Measurements from ENCODE around the gene LRRC10. TPM values are rescaled to one million over a fixed set of nuclear protein-coding genes. Genes with fewer than 3 reads are reported as not detected.

The LRRC10 gene
- total RNA-seq, 1 experiment from 2014 or later, result not detected

DNA sequence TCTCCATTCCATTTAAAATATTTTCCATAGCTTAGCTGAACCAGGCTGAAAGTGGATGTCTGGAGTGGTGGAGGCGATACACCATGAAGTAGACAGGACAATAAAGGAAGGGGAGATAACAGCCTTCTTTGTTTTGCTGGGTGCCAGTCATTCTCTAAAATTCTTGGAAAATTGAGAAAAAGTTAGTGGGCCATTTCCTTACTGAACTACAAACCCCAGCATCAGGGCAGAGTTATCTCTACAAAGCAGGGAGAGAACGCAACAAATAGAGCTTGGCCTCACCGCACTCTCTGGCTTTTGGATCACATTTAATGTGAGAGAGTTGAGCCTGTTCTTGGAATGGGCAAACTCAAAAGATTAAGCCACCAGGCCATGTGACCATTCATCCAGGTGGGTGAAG lies 41.2 kb upstream of the LRRC10 start:
- ATAC-seq (no peak), DNase-seq (ENCODE audit: low read depth, low spot score) (no peak)
- Histone ChIP-seq H3K4me1 (ENCODE audit: control insufficient read depth, insufficient read depth, low read length) (peaks cover 4% of the 10 kb centered on the region; the same call in 1 of the 2 replicates), H3K9me3 (ENCODE audit: control insufficient read depth, insufficient read depth, low read depth, low read length) (no peaks in the 10 kb centered on the region), H3K4me3 (ENCODE audit: low read depth in 2 of 2, low read length in 2 of 2) (no peak overlapping the region), H3K27ac (ENCODE audit: low read length) (no peak overlapping the region), H3K36me3 (ENCODE audit: control insufficient read depth, insufficient read depth, low read length) (no peaks in the 10 kb centered on the region), H3K27me3 (ENCODE audit: control insufficient read depth, insufficient read depth, low read length) (no peaks in the 10 kb centered on the region; the same call in 1 of the 2 replicates)
- TF ChIP-seq SIN3A (IDR thresholded peaks at IDR 0.05; ENCODE audit: borderline replicate concordance, insufficient read depth, low read depth, low read length) (no peak), TCF7L2 (IDR thresholded peaks at IDR 0.05; ENCODE audit: low read depth, low read length) (no peak), POLR2AphosphoS5 (IDR thresholded peaks at IDR 0.05; ENCODE audit: low read depth, low read length) (no peak)
- TF ChIP-seq, protein P1, sequence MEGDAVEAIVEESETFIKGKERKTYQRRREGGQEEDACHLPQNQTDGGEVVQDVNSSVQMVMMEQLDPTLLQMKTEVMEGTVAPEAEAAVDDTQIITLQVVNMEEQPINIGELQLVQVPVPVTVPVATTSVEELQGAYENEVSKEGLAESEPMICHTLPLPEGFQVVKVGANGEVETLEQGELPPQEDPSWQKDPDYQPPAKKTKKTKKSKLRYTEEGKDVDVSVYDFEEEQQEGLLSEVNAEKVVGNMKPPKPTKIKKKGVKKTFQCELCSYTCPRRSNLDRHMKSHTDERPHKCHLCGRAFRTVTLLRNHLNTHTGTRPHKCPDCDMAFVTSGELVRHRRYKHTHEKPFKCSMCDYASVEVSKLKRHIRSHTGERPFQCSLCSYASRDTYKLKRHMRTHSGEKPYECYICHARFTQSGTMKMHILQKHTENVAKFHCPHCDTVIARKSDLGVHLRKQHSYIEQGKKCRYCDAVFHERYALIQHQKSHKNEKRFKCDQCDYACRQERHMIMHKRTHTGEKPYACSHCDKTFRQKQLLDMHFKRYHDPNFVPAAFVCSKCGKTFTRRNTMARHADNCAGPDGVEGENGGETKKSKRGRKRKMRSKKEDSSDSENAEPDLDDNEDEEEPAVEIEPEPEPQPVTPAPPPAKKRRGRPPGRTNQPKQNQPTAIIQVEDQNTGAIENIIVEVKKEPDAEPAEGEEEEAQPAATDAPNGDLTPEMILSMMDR (IDR thresholded peaks at IDR 0.05), result no peak
- TF ChIP-seq, protein P2, sequence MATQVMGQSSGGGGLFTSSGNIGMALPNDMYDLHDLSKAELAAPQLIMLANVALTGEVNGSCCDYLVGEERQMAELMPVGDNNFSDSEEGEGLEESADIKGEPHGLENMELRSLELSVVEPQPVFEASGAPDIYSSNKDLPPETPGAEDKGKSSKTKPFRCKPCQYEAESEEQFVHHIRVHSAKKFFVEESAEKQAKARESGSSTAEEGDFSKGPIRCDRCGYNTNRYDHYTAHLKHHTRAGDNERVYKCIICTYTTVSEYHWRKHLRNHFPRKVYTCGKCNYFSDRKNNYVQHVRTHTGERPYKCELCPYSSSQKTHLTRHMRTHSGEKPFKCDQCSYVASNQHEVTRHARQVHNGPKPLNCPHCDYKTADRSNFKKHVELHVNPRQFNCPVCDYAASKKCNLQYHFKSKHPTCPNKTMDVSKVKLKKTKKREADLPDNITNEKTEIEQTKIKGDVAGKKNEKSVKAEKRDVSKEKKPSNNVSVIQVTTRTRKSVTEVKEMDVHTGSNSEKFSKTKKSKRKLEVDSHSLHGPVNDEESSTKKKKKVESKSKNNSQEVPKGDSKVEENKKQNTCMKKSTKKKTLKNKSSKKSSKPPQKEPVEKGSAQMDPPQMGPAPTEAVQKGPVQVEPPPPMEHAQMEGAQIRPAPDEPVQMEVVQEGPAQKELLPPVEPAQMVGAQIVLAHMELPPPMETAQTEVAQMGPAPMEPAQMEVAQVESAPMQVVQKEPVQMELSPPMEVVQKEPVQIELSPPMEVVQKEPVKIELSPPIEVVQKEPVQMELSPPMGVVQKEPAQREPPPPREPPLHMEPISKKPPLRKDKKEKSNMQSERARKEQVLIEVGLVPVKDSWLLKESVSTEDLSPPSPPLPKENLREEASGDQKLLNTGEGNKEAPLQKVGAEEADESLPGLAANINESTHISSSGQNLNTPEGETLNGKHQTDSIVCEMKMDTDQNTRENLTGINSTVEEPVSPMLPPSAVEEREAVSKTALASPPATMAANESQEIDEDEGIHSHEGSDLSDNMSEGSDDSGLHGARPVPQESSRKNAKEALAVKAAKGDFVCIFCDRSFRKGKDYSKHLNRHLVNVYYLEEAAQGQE (IDR thresholded peaks at IDR 0.05; ENCODE audit: insufficient read depth in 1 of 2, low read depth in 2 of 2, low read length in 1 of 2), result no peak
- ChIA-PET CTCF (interaction anchor here (0.7 kb wide), 2 partner anchors 42 to 161 kb away, joined by 4 to 5 read pairs; no protein-coding TSS in a partner anchor), POLR2A (interaction anchor here (0.6 kb wide), 1 partner anchor 166 kb away, joined by 4 read pairs; no protein-coding TSS in a partner anchor)
- no TSS peak for BruUV-seq (replicated peaks)
- in situ Hi-C loops (cut with HindIII; ENCODE audit: low pct_unique_long_range_greater_than_20kb, low sequenced_read_pairs) (no loop called here), intact Hi-C loops (cut with micrococcal nuclease; ENCODE audit: unreplicated experiment) (no loop called here)

DNA sequence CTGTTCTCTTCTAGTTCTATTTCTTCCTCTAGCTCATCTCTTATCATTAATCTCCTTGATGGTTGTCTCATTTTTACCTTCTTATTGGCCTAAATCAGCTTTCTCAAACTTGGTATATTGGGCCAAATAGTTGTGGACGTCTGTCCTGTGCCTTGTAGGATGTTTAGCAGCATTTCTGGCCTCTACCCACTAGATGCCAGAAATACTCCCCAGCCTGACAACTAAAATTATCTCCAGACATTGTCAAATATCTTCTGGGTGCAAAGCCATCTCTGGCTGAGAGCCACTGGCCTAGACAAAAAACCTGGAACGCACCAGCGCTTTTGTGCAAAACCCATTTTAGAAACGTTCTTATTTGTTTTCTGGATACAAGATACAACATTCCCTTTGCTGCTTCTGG lies 38.8 kb upstream of the LRRC10 start:
- intact Hi-C loops (cut with micrococcal nuclease; ENCODE audit: unreplicated experiment) (no loop called here), in situ Hi-C loops (cut with HindIII; ENCODE audit: low pct_unique_long_range_greater_than_20kb, low sequenced_read_pairs) (no loop called here)
- DNase-seq (ENCODE audit: low read depth, low spot score) (no peak), ATAC-seq (no peak)
- CTCF ChIA-PET, result no interaction called here
- no TSS peak for BruUV-seq (replicated peaks)
- no peaks in the 10 kb centered on the region for H3K4me1 ChIP-seq (ENCODE audit: control insufficient read depth, insufficient read depth, low read length)
- no peaks in the 10 kb centered on the region for H3K36me3 ChIP-seq (ENCODE audit: control insufficient read depth, insufficient read depth, low read length)
- POLR2A ChIA-PET, result no interaction called here
- H3K27ac ChIP-seq (ENCODE audit: low read length), result no peak overlapping the region
- H3K9me3 ChIP-seq (ENCODE audit: control insufficient read depth, insufficient read depth, low read depth, low read length), result no peaks in the 10 kb centered on the region
- H3K4me3 ChIP-seq (ENCODE audit: low read depth in 2 of 2, low read length in 2 of 2), result no peak overlapping the region
- H3K27me3 ChIP-seq (ENCODE audit: control insufficient read depth, insufficient read depth, low read length), result no peaks in the 10 kb centered on the region; the same call in 1 of the 2 replicates
- TF ChIP-seq, protein P1 (IDR thresholded peaks at IDR 0.05), result peak; percentile 56
- TF ChIP-seq TCF7L2 (IDR thresholded peaks at IDR 0.05; ENCODE audit: low read depth, low read length), result no peak
- TF ChIP-seq, protein P2 (IDR thresholded peaks at IDR 0.05; ENCODE audit: insufficient read depth in 1 of 2, low read depth in 2 of 2, low read length in 1 of 2), result no peak
